BLaER1 treated with 17β-estradiol and CSF1 and Interleukin-3, amounts not matched to agents 10 nM and 100 nM (cell line): Measurements from ENCODE around the gene CEP63.

Source experiments
- H3K27ac ChIP-seq, 11 experiments: shearing (Covaris generic); formaldehyde crosslinking; 2 replicates each; pipeline ENCODE4 v1.8.1; 2022
- H3K27me3 ChIP-seq, 11 experiments: shearing (Covaris generic); formaldehyde crosslinking; 2 replicates each; pipeline ENCODE4 v1.8.1; 2022
- H3K36me3 ChIP-seq, 11 experiments: shearing (Covaris generic); formaldehyde crosslinking; 2 replicates each; pipeline ENCODE4 v1.8.1; 2022
- H3K4me1 ChIP-seq, 10 experiments: shearing (Covaris generic); formaldehyde crosslinking; 2 replicates each; pipeline ENCODE4 v1.8.1; 2022
- H3K4me2 ChIP-seq, 11 experiments: shearing (Covaris generic); formaldehyde crosslinking; 2 replicates each; pipeline ENCODE4 v1.8.1; 2022
- H3K4me3 ChIP-seq, 10 experiments: shearing (Covaris generic); formaldehyde crosslinking; 2 replicates each; pipeline ENCODE4 v1.8.1; 2022
- H3K9ac ChIP-seq, 11 experiments: shearing (Covaris generic); formaldehyde crosslinking; 2 replicates each; pipeline ENCODE4 v1.8.1; 2022
- H3K9me3 ChIP-seq, 11 experiments: shearing (Covaris generic); formaldehyde crosslinking; replicated peaks in 1 of 11; 2 replicates each; pipeline ENCODE4 v1.8.1; 2022
- H4K20me1 ChIP-seq, 11 experiments: shearing (Covaris generic); formaldehyde crosslinking; 2 replicates each; pipeline ENCODE4 v1.8.1; 2022
- Cebpa-rat ChIP-seq, 11 experiments: shearing (Covaris generic); IDR thresholded peaks; 2 replicates each; pipeline ENCODE4 v1.8.1; 2022

CEP63 gene

GRCh38 chr3:134608771-134609435 is 123.0 kb downstream of the CEP63 start:
- Histone ChIP-seq H3K27me3 (no peaks in the 10 kb centered on the region), H3K36me3 (no peaks in the 10 kb centered on the region), H3K27ac (no peak overlapping the region), H4K20me1 (no peaks in the 10 kb centered on the region; a peak in 3 of 22 replicates), H3K4me3 (no peak overlapping the region), H3K4me2 (0 out of 22 replicates have a peak overlapping the region, but pooled peaks of 1 of the 11 experiments have one; percentile 89), H3K4me1 (peaks cover 25 to 47% (median 35%) of the 10 kb centered on the region in 10 experiments), H3K9me3 (no peaks in the 10 kb centered on the region), H3K9ac (no peak overlapping the region)
- no peak for TF ChIP-seq Cebpa-rat (IDR thresholded peaks at IDR 0.05)

GRCh38 chr3:134609821-134610431 is 124.1 kb downstream of the CEP63 start:
- no peak overlapping the region for H3K4me3 ChIP-seq
- no peak overlapping the region for H3K4me2 ChIP-seq
- H3K27me3 ChIP-seq, result no peaks in the 10 kb centered on the region
- H3K9me3 ChIP-seq, result no peaks in the 10 kb centered on the region
- H3K4me1 ChIP-seq, result peaks cover 25 to 43% (median 34%) of the 10 kb centered on the region in 10 experiments
- no peak overlapping the region for H3K27ac ChIP-seq
- no peaks in the 10 kb centered on the region; a peak in 3 of 22 replicates for H4K20me1 ChIP-seq
- no peak overlapping the region for H3K9ac ChIP-seq
- no peak for TF ChIP-seq Cebpa-rat (IDR thresholded peaks at IDR 0.05)
- H3K36me3 ChIP-seq, result no peaks in the 10 kb centered on the region

- Histone ChIP-seq H4K20me1 (no peaks in the 10 kb centered on the region; a peak in 3 of 22 replicates), H3K27ac (no peak overlapping the region), H3K36me3 (no peaks in the 10 kb centered on the region), H3K9me3 (no peaks in the 10 kb centered on the region), H3K9ac (no peak overlapping the region), H3K27me3 (no peaks in the 10 kb centered on the region), H3K4me3 (no peak overlapping the region), H3K4me1 (peaks cover 23 to 36% (median 30%) of the 10 kb centered on the region in 10 experiments), H3K4me2 (no peak overlapping the region)
- no peak for TF ChIP-seq Cebpa-rat (IDR thresholded peaks at IDR 0.05)
Observed at GRCh38 chr3:134610432-134611385, 124.9 kb downstream of the CEP63 start.

- H3K4me1 ChIP-seq, result peaks cover 15 to 28% (median 22%) of the 10 kb centered on the region in 10 experiments
- H3K36me3 ChIP-seq, result no peaks in the 10 kb centered on the region
- no peak for TF ChIP-seq Cebpa-rat (IDR thresholded peaks at IDR 0.05)
- no peaks in the 10 kb centered on the region; a peak in 3 of 22 replicates for H4K20me1 ChIP-seq
- H3K4me2 ChIP-seq, result no peak overlapping the region
- no peaks in the 10 kb centered on the region for H3K9me3 ChIP-seq
- H3K27ac ChIP-seq, result no peak overlapping the region
- no peak overlapping the region for H3K9ac ChIP-seq
- H3K4me3 ChIP-seq, result no peak overlapping the region
- H3K27me3 ChIP-seq, result no peaks in the 10 kb centered on the region
Observed at GRCh38 chr3:134611516-134611915, 125.7 kb downstream of the CEP63 start.

- no peaks in the 10 kb centered on the region for H3K27me3 ChIP-seq
- peaks cover 0 to 16% (median 9%) of the 10 kb centered on the region in 10 experiments; a peak in 17 of 20 replicates for H3K4me1 ChIP-seq
- H4K20me1 ChIP-seq, result no peaks in the 10 kb centered on the region; a peak in 3 of 22 replicates
- H3K36me3 ChIP-seq, result no peaks in the 10 kb centered on the region
- TF ChIP-seq Cebpa-rat (IDR thresholded peaks at IDR 0.05), result no peak
- no peaks in the 10 kb centered on the region for H3K9me3 ChIP-seq
- H3K4me2 ChIP-seq, result no peak overlapping the region
- no peak overlapping the region for H3K27ac ChIP-seq
- no peak overlapping the region for H3K9ac ChIP-seq
- no peak overlapping the region for H3K4me3 ChIP-seq
Observed at GRCh38 chr3:134613006-134613520, 127.2 kb downstream of the CEP63 start.

GRCh38 chr3:134614955-134615354 is 129.1 kb downstream of the CEP63 start:
- no peaks in the 10 kb centered on the region for H3K27me3 ChIP-seq
- peaks cover 0 to 19% (median 8%) of the 10 kb centered on the region in 10 experiments; a peak in 10 of 20 replicates for H3K4me1 ChIP-seq
- no peak overlapping the region for H3K27ac ChIP-seq
- no peaks in the 10 kb centered on the region for H3K36me3 ChIP-seq
- no peak for TF ChIP-seq Cebpa-rat (IDR thresholded peaks at IDR 0.05)
- H3K9ac ChIP-seq, result no peak overlapping the region
- H3K4me2 ChIP-seq, result no peak overlapping the region
- H4K20me1 ChIP-seq, result no peaks in the 10 kb centered on the region; a peak in 3 of 22 replicates
- no peaks in the 10 kb centered on the region for H3K9me3 ChIP-seq
- H3K4me3 ChIP-seq, result no peak overlapping the region

GRCh38 chr3:134615743-134616142 is 129.9 kb downstream of the CEP63 start:
- Histone ChIP-seq H3K27ac (no peak overlapping the region), H3K4me3 (no peak overlapping the region), H3K4me1 (peaks cover 0 to 11% (median 8%) of the 10 kb centered on the region in 10 experiments; a peak in 10 of 20 replicates), H4K20me1 (no peaks in the 10 kb centered on the region; a peak in 1 of 22 replicates), H3K9me3 (no peaks in the 10 kb centered on the region), H3K36me3 (no peaks in the 10 kb centered on the region), H3K4me2 (no peak overlapping the region), H3K27me3 (no peaks in the 10 kb centered on the region), H3K9ac (no peak overlapping the region)
- no peak for TF ChIP-seq Cebpa-rat (IDR thresholded peaks at IDR 0.05)

- Histone ChIP-seq H3K4me1 (peaks cover 5 to 11% (median 8%) of the 10 kb centered on the region in 10 experiments; a peak in 13 of 20 replicates), H3K9ac (no peak overlapping the region), H3K27me3 (no peaks in the 10 kb centered on the region), H3K9me3 (no peaks in the 10 kb centered on the region), H3K4me2 (peak overlapping the region in 6 of 11 experiments; percentile 11 to 40 (median 30); a peak in 8 of 22 replicates), H3K4me3 (no peak overlapping the region), H3K27ac (no peak overlapping the region), H3K36me3 (no peaks in the 10 kb centered on the region), H4K20me1 (no peaks in the 10 kb centered on the region; a peak in 1 of 22 replicates)
- no peak for TF ChIP-seq Cebpa-rat (IDR thresholded peaks at IDR 0.05)
Observed at GRCh38 chr3:134617608-134618477, 132.0 kb downstream of the CEP63 start.
